ENCODE data around the gene EDN1. TPM values are rescaled to one million over a fixed set of nuclear protein-coding genes. Genes with fewer than 3 reads are reported as not detected.

EDN1 gene
- total and polyA plus RNA-seq, 10 of the 15 experiments (the other 5 are each of a cell fraction or from before 2014, with no cell fraction given): 2.0 to 6.6 (median 3.1) TPM

- TF ChIP-seq ZNF687 (IDR thresholded peaks at IDR 0.05) (no peak), IKZF1 (conservative IDR thresholded peaks at IDR 0.05) (no peak), ZNF217 (IDR thresholded peaks at IDR 0.05) (no peak), HDAC6 (IDR thresholded peaks at IDR 0.05; ENCODE audit: unreplicated experiment) (no peak), NBN (IDR thresholded peaks at IDR 0.05) (no peak), ESRRA (IDR thresholded peaks at IDR 0.05; ENCODE audit: low read length) (no peak), YY1 (IDR thresholded peaks at IDR 0.05; ENCODE audit: low read depth, low read length) (no peak), POLR2A (IDR thresholded peaks at IDR 0.05; ENCODE audit: low read depth, low read length) (no peak), TCF3 (IDR thresholded peaks at IDR 0.05; ENCODE audit: borderline replicate concordance, insufficient read depth, low read depth, low read length) (no peak), ATF3 (IDR thresholded peaks at IDR 0.05; ENCODE audit: borderline replicate concordance, extremely low read depth, low read depth, low read length) (no peak), RB1 (IDR thresholded peaks at IDR 0.05; ENCODE audit: borderline replicate concordance) (no peak)
Measured at GRCh38 chr6:12318749-12319148, 28.6 kb downstream of the EDN1 start (continued).
